ENCODE results near the gene ARMC3.
A peak's percentile ranks its signal among the peaks of the same experiment; 100 is the strongest.
"Not testable (repeated sequence)": the region's sequence is repeated elsewhere in the genome, so short reads cannot be mapped to it uniquely, and the experiment has no call there.

ARMC3 gene

DNA sequence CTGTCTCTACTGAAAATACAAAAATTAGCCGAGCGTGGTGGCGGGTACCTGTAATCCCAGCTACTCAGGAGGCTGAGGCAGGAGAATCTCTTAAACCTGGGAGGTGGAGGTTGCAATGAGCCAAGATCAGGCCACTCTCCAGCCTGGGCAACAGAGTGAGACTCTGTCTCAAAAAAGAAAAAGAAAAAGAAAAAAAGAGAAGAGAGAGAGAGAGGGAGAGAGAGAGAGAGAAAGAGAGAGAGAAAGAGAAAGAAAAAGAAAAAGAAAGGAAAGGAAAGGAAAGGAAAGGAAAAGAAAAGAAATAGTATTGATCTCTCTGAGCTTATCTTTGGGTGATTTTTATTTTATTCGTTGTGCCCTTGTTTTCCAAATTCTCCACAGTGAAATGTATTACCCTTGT is 1.2 kb downstream of the ARMC3 start:
- not testable (repeated sequence) for DNase-seq (ENCODE audit: low read depth, low spot score)

- DNase-seq (ENCODE audit: low read depth, low spot score) = no peak
These were observed 4.1 kb downstream of the ARMC3 start for GRCh38 chr10:22931948-22932347.

- no peak for DNase-seq (ENCODE audit: low read depth, low spot score)
These were observed 4.9 kb downstream of the ARMC3 start for GRCh38 chr10:22932626-22933370.

DNA sequence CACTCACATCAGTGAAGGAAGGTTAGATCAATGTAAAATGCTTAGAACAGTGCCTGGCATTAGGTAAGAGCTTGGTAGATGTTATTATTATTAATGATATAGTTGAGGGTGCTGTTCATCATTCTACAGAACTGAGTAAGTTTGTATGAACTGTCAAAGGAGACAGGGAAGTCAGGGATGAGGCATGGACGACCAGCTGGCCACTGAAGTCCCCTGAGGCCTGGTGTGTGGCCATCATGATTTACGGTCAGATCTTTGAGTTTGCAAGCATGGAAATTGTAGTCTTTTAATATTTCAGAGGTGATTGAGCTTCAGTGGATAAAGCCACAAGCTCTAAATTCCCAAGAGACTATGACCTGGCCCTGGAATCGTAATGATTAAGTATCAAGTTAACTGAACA is 6.9 kb downstream of the ARMC3 start:
- DNase-seq (ENCODE audit: low read depth, low spot score) = no peak

- DNase-seq (ENCODE audit: low read depth, low spot score) = no peak
These were observed 14.6 kb downstream of the ARMC3 start for GRCh38 chr10:22942437-22942836.

GRCh38 chr10:22945934-22946673 is 18.3 kb downstream of the ARMC3 start:
- no peak for DNase-seq (ENCODE audit: low read depth, low spot score)

DNA sequence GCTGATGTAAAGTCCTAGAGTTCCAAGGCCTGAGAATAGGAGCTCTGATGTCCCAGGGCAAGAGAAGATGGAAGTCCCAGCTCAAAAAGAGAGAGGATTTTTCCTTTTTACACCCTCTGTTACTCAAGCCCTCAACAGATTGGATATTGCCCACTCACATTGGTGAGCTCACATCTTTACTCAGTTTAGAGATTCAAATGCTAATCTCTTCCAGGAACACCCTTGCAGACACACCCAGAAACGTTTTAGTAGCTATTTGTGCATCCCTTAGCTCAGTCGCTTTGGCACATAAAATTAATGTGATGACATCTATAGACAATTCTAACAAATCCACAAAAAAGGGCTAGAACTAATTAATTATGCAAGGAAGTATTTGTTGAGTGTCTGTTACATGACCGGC is 27.1 kb downstream of the ARMC3 start:
- no peak for DNase-seq (ENCODE audit: low read depth, low spot score)

DNA sequence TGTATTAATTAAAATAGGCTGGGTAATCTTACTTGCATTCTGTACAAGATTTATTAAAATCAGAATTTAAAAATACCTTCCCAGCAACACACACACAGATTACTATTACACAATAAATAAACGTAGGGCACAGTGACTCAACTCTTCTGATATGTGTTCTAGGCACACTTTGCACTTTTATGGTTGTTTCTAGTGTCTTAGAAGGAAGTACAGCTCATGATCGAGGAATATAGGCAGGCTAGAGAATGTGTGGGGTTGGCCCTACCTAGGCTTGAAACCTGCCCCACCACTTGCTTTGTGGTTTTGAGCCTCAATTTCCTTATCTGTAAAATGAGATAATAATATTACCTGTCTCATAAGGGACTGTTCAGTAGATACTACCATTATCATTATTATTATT is 30.5 kb downstream of the ARMC3 start:
- no peak for DNase-seq (ENCODE audit: low read depth, low spot score)

GRCh38 chr10:22959292-22959691 is 31.4 kb downstream of the ARMC3 start:
- no peak for DNase-seq (ENCODE audit: low read depth, low spot score)

DNA sequence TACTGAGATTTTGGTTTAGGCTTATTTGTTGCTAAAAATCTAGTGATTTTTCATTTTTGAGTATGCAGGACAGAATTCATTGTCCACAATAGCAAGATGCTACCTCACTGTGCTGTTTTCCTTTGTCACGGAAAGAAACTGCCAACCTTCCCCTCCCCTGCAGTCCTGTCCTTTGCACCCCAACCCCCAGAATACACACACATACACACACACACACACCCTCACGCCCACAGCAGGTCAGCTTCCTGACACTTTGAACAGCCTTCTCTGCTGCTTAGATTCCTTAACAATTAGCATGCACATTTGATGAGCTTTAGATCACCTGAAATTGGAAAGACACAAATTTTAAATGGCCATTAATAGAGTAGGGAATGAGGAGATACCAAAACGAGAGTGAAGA is 32.1 kb downstream of the ARMC3 start:
- DNase-seq (ENCODE audit: low read depth, low spot score) = no peak

- no peak for DNase-seq (ENCODE audit: low read depth, low spot score)
These were observed 35.0 kb downstream of the ARMC3 start for GRCh38 chr10:22962817-22963216.

- DNase-seq (ENCODE audit: low read depth, low spot score) = no peak
These were observed 41.9 kb downstream of the ARMC3 start for GRCh38 chr10:22969704-22970103.

DNA sequence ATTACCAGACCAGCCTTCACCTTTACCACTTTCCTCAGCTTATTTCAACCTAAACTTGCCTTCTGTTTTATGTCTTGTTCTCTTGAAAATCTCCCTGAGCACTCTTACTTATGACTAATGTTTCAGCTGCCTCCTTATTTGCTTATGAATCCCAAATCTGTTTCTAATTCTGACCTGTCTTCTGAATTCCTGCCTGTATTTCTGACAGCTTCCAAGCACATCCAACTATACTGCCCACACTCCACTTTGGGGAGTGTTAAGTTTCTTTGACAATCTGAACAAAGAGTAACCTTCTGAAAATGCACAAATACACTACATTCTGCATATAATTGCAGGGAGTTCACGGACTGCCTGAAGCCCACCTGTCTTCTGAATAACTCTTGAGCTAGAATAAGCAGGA is 48.7 kb downstream of the ARMC3 start:
- DNase-seq (ENCODE audit: low read depth, low spot score) = no peak

GRCh38 chr10:22977751-22978150 is 49.9 kb downstream of the ARMC3 start:
- no peak for DNase-seq (ENCODE audit: low read depth, low spot score)

DNA sequence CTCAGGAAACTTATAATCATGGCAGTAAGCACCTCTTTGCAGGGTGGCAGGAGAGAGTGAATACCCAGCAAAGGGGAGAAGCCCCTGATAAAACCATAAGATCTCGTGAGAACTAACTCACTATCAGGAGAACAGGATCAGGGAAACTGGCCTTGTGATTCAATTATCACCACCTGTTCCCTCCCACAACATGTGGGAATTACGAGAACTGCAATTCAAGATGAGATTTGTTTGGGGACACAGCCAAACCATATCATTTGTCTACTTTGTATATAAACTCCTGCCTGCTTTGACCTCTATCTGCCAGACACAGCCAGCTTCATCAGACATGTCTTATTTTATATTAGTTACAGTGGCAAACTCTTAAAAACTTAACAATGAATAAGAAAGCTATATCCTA is 50.4 kb downstream of the ARMC3 start:
- DNase-seq (ENCODE audit: low read depth, low spot score) = no peak

DNA sequence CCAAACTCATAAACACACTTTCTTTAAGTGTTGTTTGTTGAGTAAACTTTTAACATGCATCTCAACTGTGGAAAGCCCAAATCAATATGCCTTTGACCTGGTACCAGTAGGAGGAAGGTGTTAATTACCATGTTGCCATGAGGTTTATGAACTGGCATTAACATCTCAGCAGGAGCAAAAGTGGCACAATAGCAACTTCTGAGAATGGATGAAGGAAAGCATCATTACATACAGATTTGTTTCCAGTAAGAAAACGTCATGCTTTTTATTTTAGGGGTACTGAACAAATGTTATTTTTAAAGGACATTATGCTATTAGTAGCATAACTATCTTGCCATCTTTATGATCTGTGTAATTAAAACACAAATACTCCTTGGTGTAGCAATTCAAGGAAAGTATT is 51.1 kb downstream of the ARMC3 start:
- DNase-seq (ENCODE audit: low read depth, low spot score) = no peak

GRCh38 chr10:22980822-22981221 is 53.0 kb downstream of the ARMC3 start:
- DNase-seq (ENCODE audit: low read depth, low spot score) = no peak

DNA sequence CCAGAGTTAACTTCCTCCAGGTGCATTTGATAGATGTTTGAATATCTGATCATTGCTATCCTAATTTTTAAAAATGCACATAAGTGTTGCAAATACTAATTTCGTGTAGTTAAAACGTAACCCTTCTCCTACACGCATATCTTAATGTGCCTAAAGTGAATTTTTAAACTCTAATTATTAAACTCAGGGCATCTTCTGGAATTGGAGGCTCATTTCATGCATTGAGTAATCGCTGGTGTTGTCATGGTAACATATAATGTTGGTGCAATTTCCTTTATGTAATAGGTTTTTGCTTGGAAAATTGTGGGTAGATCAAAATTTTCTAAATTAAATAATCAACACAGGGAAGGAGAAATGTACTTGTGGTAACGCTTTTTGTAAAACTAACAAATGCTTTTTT is 56.2 kb downstream of the ARMC3 start:
- no peak for DNase-seq (ENCODE audit: low read depth, low spot score)

- no peak for DNase-seq (ENCODE audit: low read depth, low spot score)
These were observed 59.1 kb downstream of the ARMC3 start for GRCh38 chr10:22986771-22987542.

DNA sequence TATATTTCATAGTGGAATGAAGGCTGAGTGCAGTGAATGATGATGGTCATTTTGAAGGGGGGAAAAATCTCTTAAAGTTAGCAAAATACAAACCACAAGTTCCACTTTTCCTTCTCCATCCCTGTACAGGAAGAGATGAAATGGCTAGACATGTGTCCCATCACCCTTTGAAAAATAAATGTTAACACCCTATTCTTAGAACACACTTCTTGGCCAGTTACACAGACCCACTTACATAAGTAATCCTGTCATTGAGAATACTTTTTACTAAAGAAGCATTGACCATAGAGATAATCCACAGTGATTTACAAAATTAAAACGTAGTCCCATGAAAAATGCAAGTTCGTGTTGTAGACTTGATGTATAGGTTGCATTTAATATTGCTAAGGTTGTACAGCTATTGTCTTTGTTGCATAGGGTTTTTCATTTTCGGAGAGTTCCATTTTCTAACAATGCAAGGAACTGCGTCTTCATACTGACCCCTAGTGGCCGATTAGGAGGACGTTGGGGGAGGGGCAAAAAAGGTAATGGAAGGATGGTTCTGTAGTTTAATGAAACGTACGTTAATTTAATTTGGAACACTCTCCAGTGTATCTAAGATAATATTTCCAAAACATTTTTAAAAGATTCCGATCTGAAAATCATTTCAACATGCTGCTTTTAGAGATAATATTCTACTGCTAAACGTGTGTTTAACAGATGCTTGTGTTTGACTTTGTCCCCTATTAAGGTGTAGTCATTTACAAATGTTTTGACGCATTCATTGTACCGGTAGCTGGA is 60.9 kb downstream of the ARMC3 start:
- peak; percentile 32 for DNase-seq (ENCODE audit: low read depth, low spot score)

DNA sequence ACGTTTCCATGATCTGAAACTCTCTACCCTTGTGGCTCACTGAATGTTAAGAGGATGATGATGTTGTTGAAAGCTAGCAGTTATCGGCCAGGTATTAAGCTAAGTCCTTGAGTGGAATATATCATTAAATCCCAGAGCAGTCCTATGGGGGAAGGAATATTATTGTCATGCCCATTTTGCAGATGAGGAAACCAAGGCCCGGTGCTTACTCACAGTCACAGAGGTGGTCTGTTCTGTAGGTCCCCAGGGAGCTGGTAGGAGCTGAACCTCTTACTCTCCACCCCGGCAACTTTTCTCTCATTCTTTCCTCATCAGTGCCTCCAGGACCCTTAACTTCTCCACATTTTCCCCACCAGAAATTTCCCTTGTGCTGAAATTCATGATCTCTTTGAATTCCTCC is 62.6 kb downstream of the ARMC3 start:
- no peak for DNase-seq (ENCODE audit: low read depth, low spot score)

DNA sequence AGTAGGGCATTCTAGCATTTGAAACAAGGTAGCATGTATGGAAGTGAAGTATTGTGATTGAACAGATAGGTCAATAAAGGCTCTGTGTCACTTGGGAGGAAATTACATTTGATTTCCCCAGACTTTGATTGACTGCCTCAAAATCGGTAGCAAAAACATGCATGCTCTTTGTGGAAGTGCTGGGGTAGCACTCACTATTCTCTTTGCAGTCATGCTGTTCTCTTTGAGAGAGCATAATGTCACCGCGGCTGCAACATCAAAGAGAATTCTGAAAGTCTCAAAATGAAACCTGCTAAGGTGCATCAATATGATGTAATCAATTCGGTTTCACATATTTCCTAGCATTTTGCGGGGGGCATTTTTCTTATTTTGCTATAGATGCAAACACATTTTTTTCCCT is 64.2 kb downstream of the ARMC3 start:
- DNase-seq (ENCODE audit: low read depth, low spot score) = no peak

All from ELF-1 (cell line).